ENCODE measurements around the gene PROZ.

PROZ gene

DNA sequence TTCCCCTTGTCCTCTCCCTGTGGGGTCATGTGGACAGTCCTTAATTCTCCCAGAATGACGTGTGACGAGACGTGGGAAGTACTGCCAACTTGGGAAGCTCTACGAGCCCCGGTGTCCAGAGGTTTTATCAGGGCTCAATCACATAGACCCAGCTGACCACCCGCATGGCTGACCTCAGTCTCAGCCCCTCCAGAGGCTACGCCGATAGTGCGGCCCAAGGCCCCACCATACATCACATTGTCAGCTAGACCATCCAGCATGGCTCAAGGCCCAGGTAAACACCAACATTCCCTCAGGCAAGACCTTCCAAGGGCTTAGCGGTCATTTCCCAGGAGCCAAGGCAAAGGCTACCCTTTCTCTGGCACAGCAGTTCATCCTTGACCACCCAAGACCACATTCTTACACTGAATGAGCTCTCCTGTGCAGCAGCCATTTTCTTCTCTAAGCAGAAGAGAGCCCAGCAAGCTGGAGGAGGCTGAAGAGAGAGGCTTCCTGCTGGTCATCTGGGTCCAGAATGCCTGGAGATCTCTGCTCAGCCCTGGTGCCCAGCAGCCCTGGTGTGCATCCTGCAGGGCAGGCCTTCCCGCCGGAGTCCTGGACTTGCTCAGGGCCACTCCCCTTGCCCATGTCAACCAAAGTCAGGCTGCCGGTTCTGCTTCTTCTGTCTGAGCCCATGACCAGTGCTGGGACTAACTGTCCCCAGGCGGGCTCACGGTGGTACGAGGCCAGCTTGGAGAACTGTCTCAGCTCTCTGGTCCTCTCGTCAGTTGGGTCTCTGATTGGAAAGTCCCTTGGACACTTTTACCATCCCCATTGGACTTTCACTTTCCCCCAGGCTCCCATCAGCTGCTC, 43.7 kb upstream of the PROZ start:
- H3K79me2 ChIP-seq (ENCODE audit: insufficient read depth, low read depth), result no peaks in the 10 kb centered on the region
- no peak for TF ChIP-seq CTCF (conservative IDR thresholded peaks at IDR 0.05; ENCODE audit: low read depth, low read length)
- no peaks in the 10 kb centered on the region for H3K4me1 ChIP-seq (ENCODE audit: low read depth, poor library complexity, severe bottlenecking)
- H2AFZ ChIP-seq (ENCODE audit: low read depth), result no peak overlapping the region
- H3K36me3 ChIP-seq (ENCODE audit: insufficient read depth), result no peaks in the 10 kb centered on the region
- H3K4me3 ChIP-seq (IDR thresholded peaks at IDR 0.05; ENCODE audit: insufficient read depth, low read depth, low read length), result no peak overlapping the region
- H4K20me1 ChIP-seq (ENCODE audit: insufficient read depth), result no peaks in the 10 kb centered on the region
- no peak overlapping the region for H3K9ac ChIP-seq
- no peaks in the 10 kb centered on the region; the same call in 1 of the 2 replicates for H3K27me3 ChIP-seq (ENCODE audit: insufficient read depth, low read depth)
- H3K4me2 ChIP-seq, result no peak overlapping the region
- no peak overlapping the region for H3K27ac ChIP-seq

- no peak overlapping the region for H3K9ac ChIP-seq
- no peak for TF ChIP-seq CTCF (conservative IDR thresholded peaks at IDR 0.05; ENCODE audit: low read depth, low read length)
- H3K4me1 ChIP-seq (ENCODE audit: low read depth, poor library complexity, severe bottlenecking), result no peaks in the 10 kb centered on the region
- H3K4me2 ChIP-seq, result no peak overlapping the region
- peaks cover 2% of the 10 kb centered on the region; the same call in 1 of the 2 replicates for H3K27me3 ChIP-seq (ENCODE audit: insufficient read depth, low read depth)
- H3K4me3 ChIP-seq (IDR thresholded peaks at IDR 0.05; ENCODE audit: insufficient read depth, low read depth, low read length), result no peak overlapping the region
- no peak overlapping the region for H3K27ac ChIP-seq
- no peak overlapping the region for H2AFZ ChIP-seq (ENCODE audit: low read depth)
- H3K79me2 ChIP-seq (ENCODE audit: insufficient read depth, low read depth), result no peaks in the 10 kb centered on the region
- H4K20me1 ChIP-seq (ENCODE audit: insufficient read depth), result no peaks in the 10 kb centered on the region
- H3K36me3 ChIP-seq (ENCODE audit: insufficient read depth), result no peaks in the 10 kb centered on the region
Measured at GRCh38 chr13:113115363-113116205, 42.9 kb upstream of the PROZ start.

- Histone ChIP-seq H3K27ac (no peak overlapping the region), H3K27me3 (ENCODE audit: insufficient read depth, low read depth) (peaks cover 2% of the 10 kb centered on the region; the same call in 1 of the 2 replicates), H2AFZ (ENCODE audit: low read depth) (no peak overlapping the region), H3K4me1 (ENCODE audit: low read depth, poor library complexity, severe bottlenecking) (no peaks in the 10 kb centered on the region), H3K9ac (no peak overlapping the region), H3K4me3 (IDR thresholded peaks at IDR 0.05; ENCODE audit: insufficient read depth, low read depth, low read length) (no peak overlapping the region), H3K36me3 (ENCODE audit: insufficient read depth) (no peaks in the 10 kb centered on the region), H3K4me2 (no peak overlapping the region), H3K79me2 (ENCODE audit: insufficient read depth, low read depth) (no peaks in the 10 kb centered on the region), H4K20me1 (ENCODE audit: insufficient read depth) (no peaks in the 10 kb centered on the region)
- no peak for TF ChIP-seq CTCF (conservative IDR thresholded peaks at IDR 0.05; ENCODE audit: low read depth, low read length)
Measured at GRCh38 chr13:113116206-113116800, 42.1 kb upstream of the PROZ start.

GRCh38 chr13:113116871-113117271, 41.6 kb upstream of the PROZ start:
- Histone ChIP-seq H4K20me1 (ENCODE audit: insufficient read depth) (no peaks in the 10 kb centered on the region), H3K27ac (no peak overlapping the region), H3K4me3 (IDR thresholded peaks at IDR 0.05; ENCODE audit: insufficient read depth, low read depth, low read length) (no peak overlapping the region), H3K9ac (no peak overlapping the region), H2AFZ (ENCODE audit: low read depth) (no peak overlapping the region), H3K27me3 (ENCODE audit: insufficient read depth, low read depth) (peaks cover 2% of the 10 kb centered on the region; the same call in 1 of the 2 replicates), H3K79me2 (ENCODE audit: insufficient read depth, low read depth) (no peaks in the 10 kb centered on the region), H3K4me1 (ENCODE audit: low read depth, poor library complexity, severe bottlenecking) (no peaks in the 10 kb centered on the region), H3K36me3 (ENCODE audit: insufficient read depth) (no peaks in the 10 kb centered on the region), H3K4me2 (no peak overlapping the region)
- no peak for TF ChIP-seq CTCF (conservative IDR thresholded peaks at IDR 0.05; ENCODE audit: low read depth, low read length)
